Osteocyte (in vitro differentiated cells): Measurements from ENCODE around the gene CCDC87. TPM values are rescaled to one million over a fixed set of nuclear protein-coding genes. Genes with fewer than 3 reads are reported as not detected.

ENCODE experiments used
- DNase-seq: peaks from one replicate; pipeline ENCODE4 v3.0.0; 2021; ENCODE audit warnings: mixed read lengths; ENCODE audit not compliant: unreplicated experiment; ENCODE audit errors: extremely low spot score
- H3K27ac Mint-ChIP-seq: one replicate; pipeline ENCODE4 v1.8.0; 2021; ENCODE audit warnings: mild to moderate bottlenecking, mixed read lengths; ENCODE audit not compliant: unreplicated experiment
- H3K27me3 Mint-ChIP-seq: one replicate; pipeline ENCODE4 v1.8.0; 2021; ENCODE audit warnings: mixed read lengths; ENCODE audit not compliant: unreplicated experiment
- H3K36me3 Mint-ChIP-seq: one replicate; pipeline ENCODE4 v1.8.0; 2021; ENCODE audit warnings: mixed read lengths; ENCODE audit not compliant: unreplicated experiment
- H3K4me1 Mint-ChIP-seq: one replicate; pipeline ENCODE4 v1.8.0; 2021; ENCODE audit warnings: mixed read lengths; ENCODE audit not compliant: unreplicated experiment
- H3K4me3 Mint-ChIP-seq: one replicate; pipeline ENCODE4 v1.8.0; 2021; ENCODE audit warnings: mild to moderate bottlenecking, moderate library complexity, mixed read lengths; ENCODE audit not compliant: unreplicated experiment
- H3K9me3 Mint-ChIP-seq: one replicate; pipeline ENCODE4 v1.8.0; 2021; ENCODE audit warnings: mixed read lengths; ENCODE audit not compliant: unreplicated experiment
- CTCF ChIP-seq: fragments of 200-600 bp; sonication (generic); IDR thresholded peaks from 2 replicates; pipeline ENCODE4 v1.5.0; 2021; ENCODE audit warnings: antibody characterized with exemption, mild to moderate bottlenecking, moderate library complexity
- total RNA-seq: library from RNA; stranded (reverse); gene quantifications from 2 replicates; pipeline ENCODE4 v1.2.1, GENCODE V29; 2021

The CCDC87 gene
- total RNA-seq, 1 donor from 2014 or later = 0.19 TPM

GRCh38 chr11:66629356-66629755, 36.5 kb upstream of the CCDC87 start:
- no peak for TF ChIP-seq CTCF
- Mint-ChIP-seq H3K27me3 (no peaks in the 10 kb centered on the region), H3K9me3 (no peaks in the 10 kb centered on the region), H3K4me1 (no peaks in the 10 kb centered on the region), H3K4me3 (no peak overlapping the region), H3K36me3 (peaks cover 37% of the 10 kb centered on the region), H3K27ac (no peak overlapping the region)
- no peak for DNase-seq

GRCh38 chr11:66628061-66628603, 35.3 kb upstream of the CCDC87 start:
- Mint-ChIP-seq H3K9me3 (no peaks in the 10 kb centered on the region), H3K4me1 (no peaks in the 10 kb centered on the region), H3K4me3 (no peak overlapping the region), H3K36me3 (peaks cover 38% of the 10 kb centered on the region), H3K27me3 (no peaks in the 10 kb centered on the region), H3K27ac (no peak overlapping the region)
- no peak for TF ChIP-seq CTCF
- DNase-seq = no peak

GRCh38 chr11:66626926-66627325, 34.1 kb upstream of the CCDC87 start:
- peaks cover 38% of the 10 kb centered on the region for H3K36me3 Mint-ChIP-seq
- no peaks in the 10 kb centered on the region for H3K9me3 Mint-ChIP-seq
- H3K27ac Mint-ChIP-seq = no peak overlapping the region
- no peak for DNase-seq
- no peak for TF ChIP-seq CTCF
- no peaks in the 10 kb centered on the region for H3K27me3 Mint-ChIP-seq
- no peak overlapping the region for H3K4me3 Mint-ChIP-seq
- peaks cover 3% of the 10 kb centered on the region for H3K4me1 Mint-ChIP-seq

- Mint-ChIP-seq H3K27me3 (no peaks in the 10 kb centered on the region), H3K4me3 (no peak overlapping the region), H3K36me3 (peaks cover 38% of the 10 kb centered on the region), H3K27ac (no peak overlapping the region), H3K9me3 (no peaks in the 10 kb centered on the region), H3K4me1 (peaks cover 6% of the 10 kb centered on the region)
- no peak for DNase-seq
- no peak for TF ChIP-seq CTCF
Measured at GRCh38 chr11:66626382-66626781, 33.5 kb upstream of the CCDC87 start.

GRCh38 chr11:66625752-66626149, 32.9 kb upstream of the CCDC87 start:
- no peak for DNase-seq
- TF ChIP-seq CTCF = no peak
- Mint-ChIP-seq H3K4me1 (peaks cover 9% of the 10 kb centered on the region), H3K4me3 (no peak overlapping the region), H3K27ac (no peak overlapping the region), H3K27me3 (no peaks in the 10 kb centered on the region), H3K9me3 (no peaks in the 10 kb centered on the region), H3K36me3 (peaks cover 38% of the 10 kb centered on the region)
